Dedifferentiated amniotic fluid mesenchymal stem cell (primary cell): ENCODE results near the gene ZNF620.
A peak's percentile ranks its signal among the peaks of the same experiment; 100 is the strongest.
"Not testable (repeated sequence)": the region's sequence is repeated elsewhere in the genome, so short reads cannot be mapped to it uniquely, and the experiment has no call there.

Experiments used
- DNase-seq: peaks from one replicate; pipeline ENCODE4 v3.0.0-alpha.2; 2016; ENCODE audit errors: extremely low spot score

The ZNF620 gene

GRCh38 chr3:40505599-40506462 is at the start of gene ZNF620:
ZNF620 (plus strand) TSS chr3:40506039; CDS start chr3:40506353, 314 bp downstream.
- DNase-seq, result no peak

GRCh38 chr3:40456279-40456939 is 49.4 kb upstream of the ZNF620 start:
- DNase-seq, result no peak

GRCh38 chr3:40456940-40457823 is 48.7 kb upstream of the ZNF620 start, which contains the start of gene RPL14:
RPL14 (plus strand) TSS chr3:40457339; CDS start chr3:40457472, 133 bp downstream.
- DNase-seq, result peak; percentile 95

GRCh38 chr3:40458473-40458872 is 47.4 kb upstream of the ZNF620 start:
- no peak for DNase-seq

- not testable (repeated sequence) for DNase-seq
Observed at GRCh38 chr3:40460481-40460880, 45.4 kb upstream of the ZNF620 start.

- no peak for DNase-seq
Observed at GRCh38 chr3:40461161-40461560, 44.7 kb upstream of the ZNF620 start.

GRCh38 chr3:40462838-40463237 is 43.0 kb upstream of the ZNF620 start:
- DNase-seq, result not testable (repeated sequence)

GRCh38 chr3:40463579-40463978 is 42.3 kb upstream of the ZNF620 start:
- DNase-seq, result no peak

- DNase-seq, result no peak
Observed at GRCh38 chr3:40464339-40465110, 41.3 kb upstream of the ZNF620 start.

- no peak for DNase-seq
Observed at GRCh38 chr3:40465111-40465407, 40.8 kb upstream of the ZNF620 start.

- no peak for DNase-seq
Observed at GRCh38 chr3:40465456-40465855, 40.4 kb upstream of the ZNF620 start.

- no peak for DNase-seq
Observed at GRCh38 chr3:40468018-40468417, 37.8 kb upstream of the ZNF620 start.

- no peak for DNase-seq
Observed at GRCh38 chr3:40470701-40471100, 35.1 kb upstream of the ZNF620 start.

GRCh38 chr3:40476478-40477470 is 29.1 kb upstream of the ZNF620 start, which contains the start of gene ZNF619:
ZNF619 (plus strand) TSS chr3:40477122; CDS start chr3:40477980, 858 bp downstream.
- peak; percentile 56 for DNase-seq

GRCh38 chr3:40477666-40478065 is 28.2 kb upstream of the ZNF620 start:
- no peak for DNase-seq

GRCh38 chr3:40487172-40487571 is 18.7 kb upstream of the ZNF620 start:
- DNase-seq, result peak; percentile 14

- peak; percentile 14 for DNase-seq
Observed at GRCh38 chr3:40490916-40491315, 14.9 kb upstream of the ZNF620 start.

GRCh38 chr3:40494698-40495097 is 11.1 kb upstream of the ZNF620 start:
- peak; percentile 7 for DNase-seq

GRCh38 chr3:40497288-40497687 is 8.6 kb upstream of the ZNF620 start:
- DNase-seq, result peak; percentile 10

- no peak for DNase-seq
Observed at GRCh38 chr3:40499952-40500351, 5.9 kb upstream of the ZNF620 start.
